Measurements from ENCODE around the gene WDR93.

Gene WDR93

GRCh38 chr15:89747708-89748682, 57.4 kb downstream of the WDR93 start:
- TF ChIP-seq CTCF (IDR thresholded peaks at IDR 0.05; ENCODE audit: borderline replicate concordance, insufficient read depth, low read depth, low read length) = no peak
- H3K4me3 ChIP-seq (ENCODE audit: low read depth, low read length) = no peak overlapping the region

DNA sequence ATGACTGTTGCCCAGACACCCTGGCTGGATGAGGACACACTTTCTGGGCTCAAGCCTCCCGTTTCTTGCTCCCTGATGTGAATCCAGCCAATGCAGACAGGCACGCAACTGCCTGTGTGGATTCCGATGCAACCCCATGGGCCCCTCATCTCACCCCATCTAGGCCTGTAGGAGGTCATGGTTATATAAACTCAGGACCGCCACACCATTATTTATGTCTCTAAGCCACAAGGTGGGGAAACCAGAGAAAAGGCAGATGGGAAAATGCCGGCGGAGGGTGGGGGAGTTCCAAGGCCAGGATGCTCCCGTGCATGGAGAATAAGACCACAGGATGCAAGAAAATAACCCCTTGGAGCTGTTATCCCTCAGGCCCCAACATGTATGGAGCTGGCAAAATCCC, 58.4 kb downstream of the WDR93 start:
- peak overlapping the region; percentile 2 for H3K4me3 ChIP-seq (ENCODE audit: low read depth, low read length)
- TF ChIP-seq CTCF (IDR thresholded peaks at IDR 0.05; ENCODE audit: borderline replicate concordance, insufficient read depth, low read depth, low read length) = no peak

DNA sequence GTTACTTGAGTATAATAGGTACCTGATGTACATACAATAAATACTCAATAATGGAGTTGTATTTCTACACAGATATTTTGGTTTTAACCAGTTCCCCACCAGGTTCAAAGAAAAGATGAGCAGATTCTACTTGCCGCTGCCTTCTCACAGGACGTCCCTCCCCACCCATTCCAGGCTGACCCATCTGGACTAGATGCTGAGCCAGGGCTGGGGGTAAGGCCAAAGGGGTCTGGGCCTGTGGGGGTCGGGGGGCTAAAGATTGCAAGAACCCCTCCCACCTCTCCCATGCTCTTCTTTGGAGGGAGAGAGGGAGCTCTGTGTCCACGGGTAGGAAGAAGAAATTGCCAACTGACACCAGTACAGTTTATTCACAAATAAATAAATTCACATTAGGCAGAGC, 58.9 kb downstream of the WDR93 start:
- TF ChIP-seq CTCF (IDR thresholded peaks at IDR 0.05; ENCODE audit: borderline replicate concordance, insufficient read depth, low read depth, low read length) = no peak
- H3K4me3 ChIP-seq (ENCODE audit: low read depth, low read length) = no peak overlapping the region

- H3K4me3 ChIP-seq (ENCODE audit: low read depth, low read length) = peak overlapping the region; percentile 63
- no peak for TF ChIP-seq CTCF (IDR thresholded peaks at IDR 0.05; ENCODE audit: borderline replicate concordance, insufficient read depth, low read depth, low read length)
Observed at GRCh38 chr15:89749951-89750559, 59.4 kb downstream of the WDR93 start.

GRCh38 chr15:89750560-89751542, 60.2 kb downstream of the WDR93 start, which contains the start of gene MESP1:
Gene MESP1, minus strand, starts transcription at chr15:89751249. Its CDS starts 18 bp downstream, at chr15:89751231.
- peak; percentile 79 for TF ChIP-seq CTCF (IDR thresholded peaks at IDR 0.05; ENCODE audit: borderline replicate concordance, insufficient read depth, low read depth, low read length)
- H3K4me3 ChIP-seq (ENCODE audit: low read depth, low read length) = peak within 1 kb of the TSS; percentile 63

DNA sequence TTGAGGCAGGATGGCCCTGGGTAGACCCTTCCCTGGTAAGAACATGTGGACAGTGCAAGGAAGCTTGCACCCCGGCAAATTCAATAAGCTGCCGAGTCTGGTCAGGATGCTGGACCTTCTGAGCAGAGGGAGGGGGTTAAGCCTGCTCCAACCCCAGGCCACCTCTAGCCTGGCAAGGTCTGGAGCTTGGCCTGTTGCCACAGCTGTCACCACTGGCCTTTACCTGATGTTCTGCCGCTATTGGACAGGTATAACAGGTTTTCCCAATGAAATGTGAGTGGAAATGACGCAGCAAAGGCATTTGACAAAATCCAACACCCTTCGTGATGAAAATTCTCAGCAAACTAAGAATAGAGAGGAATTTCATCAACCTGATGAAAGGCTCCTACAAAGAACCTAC, 61.1 kb downstream of the WDR93 start:
- TF ChIP-seq CTCF (IDR thresholded peaks at IDR 0.05; ENCODE audit: borderline replicate concordance, insufficient read depth, low read depth, low read length) = no peak
- no peak overlapping the region for H3K4me3 ChIP-seq (ENCODE audit: low read depth, low read length)

Measured in GM12875 (cell line).